Lower leg skin (tissue), 3 donors: ENCODE data around the gene SYNGR4.

Experiments used
- POLR2A ChIP-seq, 2 donors: fragments of 450-650 bp; IDR thresholded peaks; one replicate each; pipeline ENCODE4 v1.6.1; 2016 to 2017; ENCODE audit warnings: antibody characterized with exemption in 2 of 2, mild to moderate bottlenecking in 1 of 2, moderate library complexity in 1 of 2
- TF ChIP-seq, protein P1 (sequence below), 3 donors: fragments of 450-650 bp; IDR thresholded peaks; one replicate each; pipeline ENCODE4 v1.5.1; 2016; ENCODE audit warnings: antibody characterized with exemption in 3 of 3, mild to moderate bottlenecking in 3 of 3, moderate library complexity in 2 of 3

DNA sequence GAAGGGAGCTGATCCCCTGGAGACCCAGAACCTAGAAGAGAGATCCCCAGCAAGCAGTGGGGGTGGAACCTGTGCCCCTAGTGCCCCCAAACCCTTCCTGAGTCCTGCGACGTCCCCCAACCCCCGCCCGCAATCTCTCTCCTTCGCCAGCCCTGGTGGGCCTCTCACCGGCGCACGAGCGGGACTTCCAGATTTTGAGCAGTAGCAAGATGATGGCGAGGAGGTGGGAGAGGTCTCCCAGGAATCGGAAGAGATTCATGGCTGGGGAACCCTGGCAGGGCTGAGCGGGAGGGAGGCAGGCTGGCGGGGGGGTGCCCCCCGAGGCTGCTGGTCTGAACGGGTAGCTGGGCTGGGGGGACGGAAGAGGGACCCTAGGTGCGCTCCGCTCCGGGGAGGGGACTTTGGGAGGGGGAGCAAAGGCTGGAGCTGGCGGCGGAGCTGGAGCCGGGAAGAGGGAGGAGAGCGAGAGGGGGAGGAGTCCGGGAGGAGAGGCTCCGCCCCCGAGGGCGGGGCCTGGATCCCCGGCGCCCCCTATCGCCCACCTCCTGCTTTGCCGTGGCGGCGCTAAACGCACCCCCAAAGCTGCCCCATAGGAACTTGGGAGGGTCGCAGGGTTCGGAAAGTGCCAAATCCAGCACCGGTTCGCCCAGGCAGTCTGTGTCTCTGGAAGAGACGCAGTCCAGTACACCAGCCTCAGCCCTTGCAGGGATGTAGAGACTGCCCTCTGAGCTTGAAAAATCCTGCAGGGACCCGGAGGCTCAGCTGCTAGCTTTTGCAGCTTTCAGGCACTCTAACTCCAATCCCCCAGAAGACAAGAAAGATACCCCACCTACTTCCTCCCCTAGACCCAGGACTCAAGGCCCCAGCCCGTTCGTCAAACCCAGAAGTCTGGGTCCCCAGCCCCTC, 27.2 kb downstream of the SYNGR4 start, which contains the start of gene KDELR1:
- TF ChIP-seq, protein P1, sequence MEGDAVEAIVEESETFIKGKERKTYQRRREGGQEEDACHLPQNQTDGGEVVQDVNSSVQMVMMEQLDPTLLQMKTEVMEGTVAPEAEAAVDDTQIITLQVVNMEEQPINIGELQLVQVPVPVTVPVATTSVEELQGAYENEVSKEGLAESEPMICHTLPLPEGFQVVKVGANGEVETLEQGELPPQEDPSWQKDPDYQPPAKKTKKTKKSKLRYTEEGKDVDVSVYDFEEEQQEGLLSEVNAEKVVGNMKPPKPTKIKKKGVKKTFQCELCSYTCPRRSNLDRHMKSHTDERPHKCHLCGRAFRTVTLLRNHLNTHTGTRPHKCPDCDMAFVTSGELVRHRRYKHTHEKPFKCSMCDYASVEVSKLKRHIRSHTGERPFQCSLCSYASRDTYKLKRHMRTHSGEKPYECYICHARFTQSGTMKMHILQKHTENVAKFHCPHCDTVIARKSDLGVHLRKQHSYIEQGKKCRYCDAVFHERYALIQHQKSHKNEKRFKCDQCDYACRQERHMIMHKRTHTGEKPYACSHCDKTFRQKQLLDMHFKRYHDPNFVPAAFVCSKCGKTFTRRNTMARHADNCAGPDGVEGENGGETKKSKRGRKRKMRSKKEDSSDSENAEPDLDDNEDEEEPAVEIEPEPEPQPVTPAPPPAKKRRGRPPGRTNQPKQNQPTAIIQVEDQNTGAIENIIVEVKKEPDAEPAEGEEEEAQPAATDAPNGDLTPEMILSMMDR (IDR thresholded peaks at IDR 0.05): peak in 1 of 3 donors; percentile 57
- TF ChIP-seq POLR2A (IDR thresholded peaks at IDR 0.05): no peak
